Muscle of back (tissue), 11 donors: ENCODE data around the gene HTT. TPM values are rescaled to one million over a fixed set of nuclear protein-coding genes. Genes with fewer than 3 reads are reported as not detected.

Experiments
- DNase-seq, 3 donors: peaks; one replicate each; pipeline versions ENCODE4 v3.0.0 to v3.0.0-alpha.2; 2013
- polyA plus RNA-seq, 10 donors: library from polyadenylated mRNA; unstranded; fragments of 120-200 nt; gene quantifications; one replicate each; pipeline ENCODE4 v1.2.1, GENCODE V29; 2013; ENCODE audit not compliant: insufficient read length in 10 of 10

HTT gene
- polyA plus RNA-seq, 10 donors, result 18.9 to 28.6 (median 24.4) TPM

DNA sequence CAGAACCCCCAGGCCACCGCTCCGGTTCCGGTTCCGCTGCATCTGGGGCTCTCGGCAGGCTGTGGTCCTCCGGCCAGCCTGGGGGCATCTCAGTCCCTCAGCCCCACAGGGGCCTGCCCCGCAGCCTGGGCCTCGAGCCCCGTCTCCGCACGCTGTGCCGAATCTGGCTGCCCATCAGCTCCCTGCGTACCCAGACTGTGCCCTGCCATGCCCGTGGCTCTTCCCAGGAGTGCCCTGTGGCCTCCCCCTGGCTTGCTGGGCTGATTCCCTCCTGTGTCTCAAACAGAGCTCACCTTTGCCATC lies 173.6 kb downstream of the HTT start:
- no peak for DNase-seq

DNA sequence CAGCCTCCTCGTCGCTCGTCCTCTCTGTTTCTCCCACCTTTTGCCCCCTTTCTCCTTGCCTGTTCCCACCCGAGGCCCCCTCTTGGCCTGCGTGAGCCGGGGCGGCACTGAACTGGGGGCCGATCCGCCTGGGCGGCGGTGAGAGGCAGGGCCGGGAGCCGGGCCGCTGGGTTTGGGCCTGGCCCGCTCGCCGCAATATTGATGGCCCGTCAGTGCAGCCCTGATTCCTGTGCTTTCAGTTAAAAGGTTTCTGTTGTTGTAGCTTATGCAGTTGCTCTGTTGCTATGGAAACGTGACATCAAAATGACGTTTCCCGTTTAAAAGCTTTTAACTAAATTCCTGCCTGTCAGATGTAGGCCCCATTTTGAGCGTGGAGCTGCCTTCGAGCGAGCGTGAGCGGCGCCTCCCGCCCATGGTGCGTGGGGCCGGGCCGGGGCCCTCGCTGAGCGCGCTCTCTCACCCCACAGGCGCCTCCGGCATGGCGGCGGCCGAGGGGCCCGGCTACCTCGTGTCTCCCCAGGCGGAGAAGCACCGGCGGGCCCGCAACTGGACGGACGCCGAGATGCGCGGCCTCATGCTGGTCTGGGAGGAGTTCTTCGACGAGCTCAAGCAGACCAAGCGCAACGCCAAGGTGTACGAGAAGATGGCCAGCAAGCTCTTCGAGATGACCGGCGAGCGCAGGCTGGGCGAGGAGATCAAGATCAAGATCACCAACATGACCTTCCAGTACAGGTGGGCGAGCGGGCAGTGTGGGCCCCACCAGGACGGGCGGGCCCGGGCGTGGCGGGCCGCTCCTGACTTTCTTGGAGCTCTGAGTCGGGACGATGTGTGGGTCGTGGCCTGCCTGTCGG lies 174.6 kb downstream of the HTT start, which contains the start of gene MSANTD1:
Gene MSANTD1 (plus strand): TSS at position 349 of the 851 bp plus-strand sequence. CDS start 64 bp downstream, at position 413.
- peak in 2 of 3 donors; percentile 43 to 72 for DNase-seq

DNA sequence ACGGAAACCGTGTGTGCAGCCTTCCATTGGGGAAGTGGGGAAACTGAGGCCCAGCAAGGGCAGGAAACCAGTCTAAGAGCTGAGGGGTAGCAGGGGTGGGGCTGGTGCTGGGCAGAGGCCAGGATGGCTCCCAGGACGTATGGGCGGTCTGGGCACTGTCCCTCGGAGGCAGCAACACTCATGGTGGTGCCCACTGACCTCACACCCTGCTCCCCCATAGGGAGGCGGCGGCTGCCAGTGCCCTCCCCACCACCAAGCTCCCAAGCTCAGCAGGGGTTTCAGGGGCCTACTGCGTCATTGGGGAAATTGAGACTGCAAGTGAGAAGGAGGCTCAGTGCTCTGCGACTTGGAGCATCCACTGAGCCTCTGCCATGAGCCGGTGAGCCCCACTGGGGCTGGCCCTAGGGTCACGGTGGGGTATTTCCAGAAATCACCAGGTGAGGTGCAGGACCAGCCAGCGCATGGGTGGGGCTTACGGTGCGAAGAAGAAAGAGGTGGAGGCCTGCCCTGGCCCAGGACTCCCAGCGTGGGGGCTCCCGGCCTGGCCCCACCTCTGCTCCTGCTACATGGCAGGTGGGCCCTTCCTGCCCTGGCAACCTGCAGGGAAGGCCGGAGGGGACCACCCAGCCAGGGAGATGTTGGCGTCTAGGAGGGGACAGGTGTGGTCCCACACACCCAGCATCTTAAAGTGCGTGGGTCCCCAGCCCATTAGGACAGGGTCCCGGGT lies 175.4 kb downstream of the HTT start:
- DNase-seq, result peak in 1 of 3 donors; percentile 5

- peak in 1 of 3 donors; percentile 22 for DNase-seq
Measured at GRCh38 chr4:3250438-3250955, 176.0 kb downstream of the HTT start.

- peak in 1 of 3 donors; percentile 1 for DNase-seq
Measured at GRCh38 chr4:3250956-3251690, 176.6 kb downstream of the HTT start.

GRCh38 chr4:3251691-3252479 lies 177.4 kb downstream of the HTT start:
- peak in 1 of 3 donors; percentile 1 for DNase-seq

- peak in 1 of 3 donors; percentile 2 for DNase-seq
Measured at GRCh38 chr4:3252480-3252828, 178.0 kb downstream of the HTT start.

- peak in 1 of 3 donors; percentile 2 for DNase-seq
Measured at GRCh38 chr4:3252831-3253641, 178.6 kb downstream of the HTT start.

DNA sequence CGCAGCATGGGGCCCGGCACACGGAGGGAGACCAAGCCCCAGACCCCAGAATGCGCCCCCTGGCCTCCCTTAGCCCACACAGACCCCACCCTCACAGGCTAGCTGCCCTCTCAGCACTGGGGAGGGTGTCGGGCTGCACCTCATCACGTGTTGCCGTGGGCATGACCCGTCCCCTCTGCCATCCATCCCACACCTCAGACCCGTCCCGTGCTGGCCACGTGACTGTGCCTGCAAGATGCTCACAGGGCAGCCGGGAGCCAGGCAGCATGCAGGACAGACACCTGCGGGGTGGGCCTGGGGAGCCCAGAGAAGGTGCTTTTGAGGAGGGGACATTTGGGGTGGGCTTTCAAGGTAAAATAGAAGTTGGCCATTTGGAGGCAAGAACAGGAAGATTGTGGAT lies 179.3 kb downstream of the HTT start:
- DNase-seq, result peak in 1 of 3 donors; percentile 1

GRCh38 chr4:3254302-3255131 lies 180.0 kb downstream of the HTT start:
- peak in 1 of 3 donors; percentile 0 for DNase-seq

DNA sequence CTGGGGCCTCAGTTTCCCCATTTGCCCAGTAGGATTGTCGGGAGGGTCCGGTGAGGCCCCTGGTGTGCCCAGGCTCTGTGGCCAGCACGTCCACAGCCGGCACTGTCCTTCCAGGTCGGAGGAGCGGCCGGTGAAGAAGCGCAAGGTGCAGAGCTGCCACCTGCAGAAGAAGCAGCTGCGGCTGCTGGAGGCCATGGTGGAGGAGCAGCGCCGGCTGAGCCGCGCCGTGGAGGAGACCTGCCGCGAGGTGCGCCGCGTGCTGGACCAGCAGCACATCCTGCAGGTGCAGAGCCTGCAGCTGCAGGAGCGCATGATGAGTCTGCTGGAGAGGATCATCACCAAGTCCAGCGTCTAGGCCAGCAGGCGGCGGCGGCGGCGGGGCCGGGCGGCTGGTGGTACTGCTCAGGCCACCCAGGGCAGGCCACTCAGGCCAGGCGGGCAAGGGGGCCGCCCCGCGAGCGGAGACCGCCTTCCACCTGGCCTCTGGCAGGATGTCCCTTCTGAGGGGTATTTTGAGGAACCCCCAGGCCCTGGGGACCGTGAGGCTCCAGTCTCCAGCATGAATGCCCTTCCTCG lies 181.2 kb downstream of the HTT start:
- DNase-seq, result no peak

DNA sequence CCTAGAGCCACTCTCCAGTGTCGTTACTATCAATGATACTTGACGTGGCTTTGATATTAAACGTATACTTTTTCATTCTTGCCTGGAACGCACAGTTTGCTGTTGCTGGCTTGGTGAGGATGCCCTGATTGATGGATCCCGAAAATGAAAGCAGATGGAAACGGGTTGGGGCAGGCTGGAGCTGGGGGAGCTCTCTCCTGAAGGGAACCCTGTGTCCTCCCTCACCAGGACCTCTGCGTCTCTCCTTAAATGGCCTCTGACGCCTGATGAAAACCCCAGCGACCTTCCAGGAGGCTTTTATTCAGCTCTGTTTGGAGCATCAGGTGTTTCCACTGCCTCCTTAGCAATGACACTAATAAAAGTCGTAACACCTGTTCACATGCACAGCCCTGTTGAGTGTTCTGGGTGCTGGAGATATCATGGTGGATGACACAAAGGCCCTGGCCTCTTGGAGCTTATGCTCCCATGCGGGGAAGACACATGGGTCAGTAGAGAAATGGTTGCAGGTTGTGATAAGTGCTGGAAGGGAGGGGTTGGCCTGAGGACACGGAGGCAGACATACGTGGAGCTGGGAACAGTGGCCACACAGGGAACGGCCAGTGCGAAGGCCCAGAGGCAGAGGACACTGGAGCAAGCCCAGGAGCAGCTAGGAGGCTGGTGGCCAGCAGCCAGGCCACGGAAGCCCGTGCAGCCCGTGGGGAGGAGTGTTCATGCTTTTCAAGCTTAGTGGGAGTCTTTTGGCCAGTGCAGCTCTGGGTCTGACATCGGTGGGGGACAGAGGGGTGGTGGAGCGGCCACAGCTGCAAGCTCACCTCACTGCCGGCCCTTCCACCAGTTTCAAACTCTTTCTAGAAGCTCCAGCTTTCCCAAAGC lies 182.0 kb downstream of the HTT start:
- DNase-seq, result no peak

- peak in 1 of 3 donors; percentile 15 for DNase-seq
Measured at GRCh38 chr4:3257103-3257555, 182.6 kb downstream of the HTT start.

DNA sequence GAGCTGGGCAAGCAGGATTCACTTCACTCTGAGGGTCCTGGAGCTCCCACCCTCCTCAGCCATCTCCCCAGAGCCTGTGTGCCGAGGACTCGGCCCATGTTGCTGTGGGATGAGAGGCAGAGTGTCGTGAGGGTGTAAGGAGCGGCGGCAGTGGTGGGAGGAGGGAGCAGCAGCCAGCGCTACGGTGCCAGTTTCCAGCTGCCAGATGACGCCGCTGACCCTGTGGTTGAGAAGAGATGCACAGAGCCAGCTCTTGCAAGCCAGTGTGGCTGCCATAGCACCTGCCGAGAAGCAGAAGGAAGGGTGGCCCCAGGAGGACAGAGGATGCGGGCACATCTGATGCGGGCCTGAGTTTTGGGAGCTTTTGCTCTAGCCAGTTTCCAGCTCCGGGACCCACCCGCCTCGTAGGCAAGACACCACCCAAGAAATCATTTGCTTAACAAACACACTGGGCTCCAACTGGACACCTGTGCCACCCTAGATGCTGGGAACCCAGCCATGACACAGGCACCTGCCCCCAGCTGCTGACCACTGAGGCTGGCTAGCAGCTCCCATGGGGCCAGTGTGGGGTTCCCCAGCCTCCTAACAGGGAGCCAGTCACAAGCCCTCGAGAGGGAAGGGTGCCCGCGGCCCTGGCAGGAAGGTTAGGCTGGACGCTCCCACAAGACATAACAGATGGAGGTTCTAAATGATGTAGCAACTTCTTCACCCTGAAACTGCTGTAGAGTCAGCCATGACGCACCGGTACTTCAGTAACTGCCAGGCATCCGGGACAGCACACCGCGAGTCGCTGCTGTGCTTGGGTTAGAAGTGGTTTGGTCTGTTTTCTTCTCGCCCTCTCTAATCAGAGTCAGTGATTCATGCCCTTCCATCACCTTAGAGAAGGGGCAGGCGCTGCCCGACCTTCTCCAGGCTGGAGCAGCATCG lies 183.3 kb downstream of the HTT start:
- DNase-seq, result peak in 1 of 3 donors; percentile 7

DNA sequence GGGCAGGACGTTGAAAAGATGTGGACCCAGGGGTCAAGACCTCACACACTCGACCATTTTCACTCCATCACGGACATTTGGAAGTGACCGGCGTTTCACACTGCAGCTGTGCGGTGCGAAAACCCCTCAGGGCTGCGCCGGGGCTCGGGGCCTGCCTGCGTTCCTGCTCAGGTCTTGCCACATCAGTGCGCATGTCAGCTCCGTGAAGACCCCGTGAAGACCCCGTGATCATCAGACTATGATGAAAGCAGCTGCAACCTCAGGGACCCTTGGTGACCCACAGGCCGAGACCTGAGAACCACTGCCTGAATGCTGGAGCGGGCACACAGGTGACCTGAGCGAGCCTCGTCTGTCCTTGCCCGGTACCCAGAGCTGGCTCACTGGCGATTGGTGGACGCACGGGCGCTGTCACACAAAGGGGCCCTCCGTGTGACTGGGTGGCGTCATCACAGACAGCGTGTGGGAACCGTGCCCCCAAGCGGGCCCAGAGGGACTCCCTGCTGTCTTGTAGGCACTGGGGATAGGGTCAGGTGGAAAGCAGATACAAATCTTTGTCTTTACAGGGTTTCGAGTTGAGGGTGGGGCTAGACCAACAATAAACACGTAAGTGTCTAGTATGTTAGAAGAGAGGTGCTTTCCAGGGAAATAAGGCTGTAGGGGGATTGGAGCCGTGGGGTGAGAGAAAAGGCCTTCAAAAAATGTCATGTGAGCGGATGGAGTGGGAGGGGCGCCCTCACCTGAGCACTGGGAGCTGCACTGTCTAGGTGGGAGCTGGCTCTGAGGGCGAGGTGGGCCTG lies 187.1 kb downstream of the HTT start:
- no peak for DNase-seq
